SU-DHL-6 (cell line): ENCODE data around the gene HBA1.

Experiments used
- CTCF ChIP-seq: fragments of 200-600 bp; sonication (generic); IDR thresholded peaks from one replicate; pipeline ENCODE4 v1.5.1; 2017; ENCODE audit warnings: antibody characterized with exemption, mild to moderate bottlenecking, low read length, moderate library complexity; ENCODE audit not compliant: insufficient read depth, poor library complexity, severe bottlenecking
- EZH2phosphoT487 ChIP-seq: fragments of 200-600 bp; sonication (generic), shearing (Covaris generic); conservative IDR thresholded peaks from 2 replicates; pipeline ENCODE4 v1.6.1; 2018; ENCODE audit warnings: mild to moderate bottlenecking, antibody characterized with exemption, low read length, moderate library complexity, mixed read lengths

DNA sequence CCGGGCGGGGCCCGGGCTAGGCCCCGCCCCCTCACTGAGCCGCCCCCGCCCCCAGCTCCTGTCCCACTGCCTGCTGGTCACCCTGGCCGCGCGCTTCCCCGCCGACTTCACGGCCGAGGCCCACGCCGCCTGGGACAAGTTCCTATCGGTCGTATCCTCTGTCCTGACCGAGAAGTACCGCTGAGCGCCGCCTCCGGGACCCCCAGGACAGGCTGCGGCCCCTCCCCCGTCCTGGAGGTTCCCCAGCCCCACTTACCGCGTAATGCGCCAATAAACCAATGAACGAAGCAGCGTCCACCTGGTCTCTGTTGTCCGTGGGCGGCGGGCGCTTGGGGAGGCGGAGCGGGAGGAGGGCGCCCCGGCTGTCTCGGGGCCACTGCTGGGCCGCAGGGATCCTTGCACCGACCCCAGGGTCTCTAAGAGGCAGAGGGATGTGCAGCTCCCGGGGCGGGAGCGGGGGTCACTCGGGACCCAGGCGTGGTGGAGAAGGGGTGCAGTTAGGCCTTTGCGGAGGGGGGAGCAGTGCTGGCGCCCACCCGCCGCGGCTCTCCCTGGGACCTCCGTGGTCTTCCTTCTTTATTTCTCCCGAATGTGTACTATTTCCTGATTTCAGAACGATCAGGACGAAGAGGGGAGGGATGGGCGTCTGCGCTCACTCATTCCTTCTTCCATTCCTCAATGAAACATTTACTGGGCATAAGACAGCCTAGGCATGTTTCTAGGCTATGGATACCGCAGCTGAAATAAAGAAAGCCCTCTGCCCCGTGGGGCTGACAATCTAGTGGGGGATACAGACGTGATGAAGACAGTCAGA lies 22.1 kb upstream of the HBA1 start:
- TF ChIP-seq CTCF (no peak), EZH2phosphoT487 (no peak)
